GM10266 (cell line): ENCODE measurements around the gene EIF2B5.
A peak's percentile ranks its signal among the peaks of the same experiment; 100 is the strongest.

Experiments used
- DNase-seq: peaks from one replicate; pipeline ENCODE4 v3.0.0; 2012; ENCODE audit errors: extremely low spot score
- CTCF ChIP-seq: IDR thresholded peaks from 2 replicates; pipeline ENCODE4 v1.5.1; 2012; ENCODE audit warnings: mild to moderate bottlenecking, low read depth; ENCODE audit not compliant: control insufficient read depth, insufficient read depth; ENCODE audit errors: missing control alignments

EIF2B5 gene

GRCh38 chr3:184167786-184168185 is 32.6 kb downstream of the EIF2B5 start:
- no peak for TF ChIP-seq CTCF
- no peak for DNase-seq

GRCh38 chr3:184168363-184169120 is 33.4 kb downstream of the EIF2B5 start:
- TF ChIP-seq CTCF: no peak

GRCh38 chr3:184169896-184170875 is 35.0 kb downstream of the EIF2B5 start:
- DNase-seq: no peak
- TF ChIP-seq CTCF: no peak

More at GRCh38 chr3:184168363-184169120, 33.4 kb downstream of the EIF2B5 start:
- DNase-seq: no peak

- no peak for TF ChIP-seq CTCF
- DNase-seq: peak; percentile 76
These were observed 36.4 kb downstream of the EIF2B5 start for GRCh38 chr3:184171562-184171961.

- no peak for TF ChIP-seq CTCF
- no peak for DNase-seq
These were observed 37.7 kb downstream of the EIF2B5 start for GRCh38 chr3:184172681-184173373.

GRCh38 chr3:184173374-184173722 is 38.2 kb downstream of the EIF2B5 start:
- TF ChIP-seq CTCF: no peak
- no peak for DNase-seq

GRCh38 chr3:184174284-184174645 is 39.1 kb downstream of the EIF2B5 start:
- no peak for DNase-seq

More at GRCh38 chr3:184174284-184174645, 39.1 kb downstream of the EIF2B5 start:
- TF ChIP-seq CTCF: no peak
